GM10266 (cell line): ENCODE results near the gene SAMSN1.
A peak's percentile ranks its signal among the peaks of the same experiment; 100 is the strongest.

Source experiments
- DNase-seq: peaks from one replicate; pipeline ENCODE4 v3.0.0; 2012; ENCODE audit errors: extremely low spot score
- TF ChIP-seq, protein P1 (sequence below): IDR thresholded peaks from 2 replicates; pipeline ENCODE4 v1.5.1; 2012; ENCODE audit warnings: mild to moderate bottlenecking, low read depth; ENCODE audit not compliant: control insufficient read depth, insufficient read depth; ENCODE audit errors: missing control alignments

SAMSN1 gene

DNA sequence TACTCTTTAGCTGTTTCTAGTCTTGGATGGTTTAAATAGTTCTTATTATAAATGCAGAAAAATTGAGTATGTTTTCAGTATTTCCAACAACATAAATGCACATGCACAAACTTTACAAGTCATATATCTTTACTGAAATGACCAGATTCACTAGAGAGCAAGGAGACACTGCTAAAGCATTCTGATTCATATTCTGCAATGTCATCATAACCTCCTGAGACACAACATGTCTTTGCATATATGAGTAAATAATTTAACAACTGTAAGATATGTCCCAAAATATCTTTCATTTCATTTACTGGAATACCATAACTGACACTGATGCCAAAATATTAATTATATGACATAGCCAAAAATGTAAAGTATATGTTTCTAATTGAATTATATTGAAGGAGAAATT is 16.8 kb upstream of the SAMSN1 start:
- TF ChIP-seq, protein P1, sequence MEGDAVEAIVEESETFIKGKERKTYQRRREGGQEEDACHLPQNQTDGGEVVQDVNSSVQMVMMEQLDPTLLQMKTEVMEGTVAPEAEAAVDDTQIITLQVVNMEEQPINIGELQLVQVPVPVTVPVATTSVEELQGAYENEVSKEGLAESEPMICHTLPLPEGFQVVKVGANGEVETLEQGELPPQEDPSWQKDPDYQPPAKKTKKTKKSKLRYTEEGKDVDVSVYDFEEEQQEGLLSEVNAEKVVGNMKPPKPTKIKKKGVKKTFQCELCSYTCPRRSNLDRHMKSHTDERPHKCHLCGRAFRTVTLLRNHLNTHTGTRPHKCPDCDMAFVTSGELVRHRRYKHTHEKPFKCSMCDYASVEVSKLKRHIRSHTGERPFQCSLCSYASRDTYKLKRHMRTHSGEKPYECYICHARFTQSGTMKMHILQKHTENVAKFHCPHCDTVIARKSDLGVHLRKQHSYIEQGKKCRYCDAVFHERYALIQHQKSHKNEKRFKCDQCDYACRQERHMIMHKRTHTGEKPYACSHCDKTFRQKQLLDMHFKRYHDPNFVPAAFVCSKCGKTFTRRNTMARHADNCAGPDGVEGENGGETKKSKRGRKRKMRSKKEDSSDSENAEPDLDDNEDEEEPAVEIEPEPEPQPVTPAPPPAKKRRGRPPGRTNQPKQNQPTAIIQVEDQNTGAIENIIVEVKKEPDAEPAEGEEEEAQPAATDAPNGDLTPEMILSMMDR, result no peak

DNA sequence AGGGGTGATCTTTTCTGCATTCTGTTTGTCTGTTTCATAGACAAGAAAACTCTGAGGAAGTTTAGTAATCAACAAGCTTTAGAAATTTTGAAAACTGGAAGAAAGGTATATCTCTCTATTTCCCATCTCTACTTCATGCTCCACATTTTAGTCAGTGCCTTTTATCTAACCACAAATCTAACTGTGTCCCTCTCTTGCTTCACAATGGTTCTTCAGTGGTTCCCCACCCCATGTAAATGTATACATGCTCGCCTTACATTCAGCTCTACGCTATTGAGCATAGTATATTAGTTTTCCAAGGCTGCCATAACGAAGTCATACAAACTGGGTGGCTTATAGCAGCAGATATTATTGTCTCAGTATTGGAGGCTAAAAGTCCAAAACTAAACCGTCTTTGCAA is 14.4 kb upstream of the SAMSN1 start:
- TF ChIP-seq, protein P1, result no peak
- DNase-seq, result no peak

More for the DNA sequence above, 16.8 kb upstream of the SAMSN1 start:
- DNase-seq, result no peak

DNA sequence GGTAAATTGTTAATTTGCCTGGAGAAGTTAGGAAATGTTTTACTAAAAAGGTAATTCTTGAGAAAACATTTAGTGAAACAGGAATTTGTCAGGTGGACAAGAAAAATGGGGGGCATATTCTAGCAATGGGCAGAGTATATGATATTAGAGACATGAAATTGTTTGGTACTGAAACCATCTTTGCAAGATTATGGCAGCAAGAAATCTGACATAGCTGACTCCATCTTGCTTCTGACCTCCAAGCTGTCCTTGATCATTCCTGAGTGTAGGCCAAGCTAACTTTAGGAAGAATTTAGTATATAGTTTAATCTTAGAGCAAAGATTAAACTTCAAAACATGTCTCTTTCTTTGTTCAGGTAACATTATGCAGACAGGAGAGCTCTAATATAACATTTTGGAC is 14.0 kb upstream of the SAMSN1 start:
- TF ChIP-seq, protein P1, result no peak
- no peak for DNase-seq

DNA sequence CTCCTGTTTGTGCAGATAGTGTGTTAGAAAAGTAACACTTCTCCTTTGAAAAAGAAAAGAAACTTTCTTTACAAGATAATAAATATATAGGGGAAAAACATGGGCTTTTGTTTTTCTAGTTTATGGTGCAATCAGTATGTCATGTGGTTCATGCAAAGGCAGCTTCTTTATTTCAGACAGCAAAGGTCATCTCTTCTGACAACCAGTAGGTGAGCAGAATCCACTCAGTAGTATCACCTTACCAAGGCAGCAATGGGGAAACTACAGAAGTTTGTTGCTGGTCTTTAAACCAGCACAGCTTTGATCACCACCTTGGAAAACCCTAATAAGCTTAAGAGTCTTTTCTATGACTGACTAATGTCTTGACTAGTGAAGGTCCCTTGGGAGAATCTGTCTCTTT is 13.0 kb upstream of the SAMSN1 start:
- DNase-seq, result peak; percentile 11
- TF ChIP-seq, protein P1, result no peak

DNA sequence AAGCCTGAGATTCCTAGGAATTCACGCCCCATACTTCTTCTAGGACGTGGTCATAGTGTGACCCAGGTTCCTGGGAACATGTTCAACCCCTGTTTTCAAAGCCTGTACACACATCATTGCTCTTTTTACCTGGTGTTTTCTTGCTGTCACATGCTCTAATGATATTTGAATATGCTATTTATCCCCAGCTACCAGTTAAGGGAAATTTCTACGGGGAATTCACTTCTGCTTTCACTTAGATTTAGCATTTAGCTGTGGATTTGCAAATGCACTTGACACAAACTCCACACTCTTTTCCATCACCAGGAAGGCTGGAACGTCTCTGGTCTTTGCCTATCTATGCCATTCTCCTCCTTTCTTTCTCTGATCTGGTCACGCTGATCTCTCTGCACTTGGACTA is 11.3 kb upstream of the SAMSN1 start:
- DNase-seq, result no peak
- TF ChIP-seq, protein P1, result no peak

DNA sequence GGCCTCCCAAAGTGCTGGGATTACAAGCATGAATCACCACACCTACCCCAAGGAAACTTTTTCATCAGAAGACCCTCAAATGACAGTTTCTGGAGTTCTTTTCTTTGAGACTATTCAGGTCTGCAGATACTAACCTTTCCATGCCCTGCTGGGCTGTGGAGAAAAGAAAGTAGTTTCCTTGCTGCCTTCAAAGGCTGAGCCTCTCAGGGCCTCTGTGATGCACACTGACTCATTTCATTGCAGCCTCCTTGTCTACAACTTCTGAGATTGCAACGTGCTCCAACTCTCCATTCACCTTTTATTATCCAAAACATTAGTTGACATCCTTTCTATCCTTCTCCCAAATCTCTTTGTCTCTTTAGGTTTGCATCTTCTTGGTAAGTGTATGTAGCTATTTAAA is 8.8 kb upstream of the SAMSN1 start:
- no peak for DNase-seq

DNA sequence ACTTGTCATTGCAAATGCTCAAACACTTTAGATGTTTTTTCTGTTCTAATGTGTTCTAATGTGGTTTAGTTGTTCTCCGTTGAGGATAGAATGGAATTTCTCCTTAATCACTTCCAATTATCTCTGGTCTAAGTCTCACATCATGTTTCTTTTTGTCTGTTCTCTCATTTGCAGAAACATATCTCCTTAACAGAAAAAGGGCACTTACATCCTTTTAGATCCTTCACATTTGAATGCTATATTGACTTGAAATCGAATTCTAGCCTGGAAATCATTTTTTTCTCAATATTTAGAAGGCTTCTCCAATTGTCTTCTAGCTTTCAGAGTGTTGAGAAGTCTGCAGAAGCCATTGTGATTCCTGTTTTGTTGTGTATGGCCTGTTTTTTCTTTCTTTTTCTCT is 7.3 kb upstream of the SAMSN1 start:
- no peak for DNase-seq
- TF ChIP-seq, protein P1, result no peak

More for the DNA sequence above, 8.8 kb upstream of the SAMSN1 start:
- TF ChIP-seq, protein P1, result no peak
